HG03097 (cell line): ENCODE measurements around the gene ZNF621.
"Not testable (repeated sequence)": the region's sequence is repeated elsewhere in the genome, so short reads cannot be mapped to it uniquely, and the experiment has no call there.

Source experiments
- ATAC-seq: cut with Tn5 transposase; IDR thresholded peaks from one replicate; pipeline ENCODE4 v1.9.1; 2021; ENCODE audit not compliant: unreplicated experiment, low FRiP score

Gene ZNF621

GRCh38 chr3:40532252-40532651 lies 7.5 kb downstream of the ZNF621 start:
- no peak for ATAC-seq

GRCh38 chr3:40534283-40534682 lies 9.5 kb downstream of the ZNF621 start:
- ATAC-seq: no peak

- no peak for ATAC-seq
These were observed 22.1 kb downstream of the ZNF621 start for GRCh38 chr3:40546816-40547215.

GRCh38 chr3:40550167-40550566 lies 25.4 kb downstream of the ZNF621 start:
- ATAC-seq: no peak

GRCh38 chr3:40557575-40558161 lies 32.9 kb downstream of the ZNF621 start:
- no peak for ATAC-seq

- not testable (repeated sequence) for ATAC-seq
These were observed 37.7 kb downstream of the ZNF621 start for GRCh38 chr3:40562482-40562881.

GRCh38 chr3:40565629-40566028 lies 40.9 kb downstream of the ZNF621 start:
- ATAC-seq: not testable (repeated sequence)

- no peak for ATAC-seq
These were observed 41.9 kb downstream of the ZNF621 start for GRCh38 chr3:40566694-40567093.

GRCh38 chr3:40572588-40572987 lies 47.8 kb downstream of the ZNF621 start:
- ATAC-seq: no peak

GRCh38 chr3:40574050-40574449 lies 49.3 kb downstream of the ZNF621 start:
- no peak for ATAC-seq

- ATAC-seq: no peak
These were observed 49.9 kb downstream of the ZNF621 start for GRCh38 chr3:40574661-40575060.

- no peak for ATAC-seq
These were observed 51.6 kb downstream of the ZNF621 start for GRCh38 chr3:40576396-40576795.

- no peak for ATAC-seq
These were observed 55.8 kb downstream of the ZNF621 start for GRCh38 chr3:40580494-40581091.

- no peak for ATAC-seq
These were observed 56.4 kb downstream of the ZNF621 start for GRCh38 chr3:40581166-40581565.

GRCh38 chr3:40582401-40583027 lies 57.8 kb downstream of the ZNF621 start:
- ATAC-seq: no peak

GRCh38 chr3:40583691-40584090 lies 58.9 kb downstream of the ZNF621 start:
- ATAC-seq: no peak

GRCh38 chr3:40584625-40585189 lies 59.9 kb downstream of the ZNF621 start:
- ATAC-seq: peak; percentile 70

- ATAC-seq: no peak
These were observed 60.7 kb downstream of the ZNF621 start for GRCh38 chr3:40585381-40586016.

- ATAC-seq: no peak
These were observed 62.1 kb downstream of the ZNF621 start for GRCh38 chr3:40586901-40587300.

- ATAC-seq: no peak
These were observed 63.6 kb downstream of the ZNF621 start for GRCh38 chr3:40588406-40588805.
